Small intestine (tissue), 7 donors: ENCODE measurements around the gene EPHB3. TPM values are rescaled to one million over a fixed set of nuclear protein-coding genes. Genes with fewer than 3 reads are reported as not detected.

Experiments
- DNase-seq, 2 donors: peaks; one replicate each; pipeline versions ENCODE4 v3.0.0 to v3.0.0-alpha.2; 2013
- FAIRE-seq: peaks from 2 replicates; lab custom pipeline; 2012; peaks lifted over from hg19 to GRCh38; lab: Jason Lieb, UNC
- H3K27ac ChIP-seq, 3 donors: one replicate each; pipeline ENCODE4 v1.5.1; 2013; ENCODE audit warnings: low read length in 2 of 3, mild to moderate bottlenecking in 2 of 3, control low read depth in 1 of 3, inconsistent platforms in 1 of 3, low read depth in 1 of 3, moderate library complexity in 1 of 3
- H3K27me3 ChIP-seq, 3 donors: one replicate each; pipeline ENCODE4 v1.6.1; 2013; ENCODE audit warnings: low read length in 3 of 3, inconsistent platforms in 1 of 3; ENCODE audit not compliant: control insufficient read depth in 3 of 3, insufficient read depth in 3 of 3
- H3K36me3 ChIP-seq, 3 donors: one replicate each; pipeline ENCODE4 v1.6.1; 2013; ENCODE audit warnings: low read length in 3 of 3, inconsistent platforms in 1 of 3, low read depth in 1 of 3, mild to moderate bottlenecking in 1 of 3, moderate library complexity in 1 of 3; ENCODE audit not compliant: control insufficient read depth in 3 of 3, insufficient read depth in 2 of 3
- H3K4me1 ChIP-seq, 3 donors: one replicate each; pipeline ENCODE4 v1.6.1; 2013; ENCODE audit warnings: low read length in 2 of 3, inconsistent platforms in 1 of 3, low read depth in 1 of 3, mild to moderate bottlenecking in 1 of 3, moderate library complexity in 1 of 3; ENCODE audit not compliant: control insufficient read depth in 3 of 3, insufficient read depth in 2 of 3
- H3K4me3 ChIP-seq, 3 donors: one replicate each; pipeline ENCODE4 v1.5.1; 2013; ENCODE audit warnings: low read length in 3 of 3, control low read depth in 1 of 3, inconsistent platforms in 1 of 3, low read depth in 1 of 3, mild to moderate bottlenecking in 1 of 3, moderate library complexity in 1 of 3
- H3K9me3 ChIP-seq, 2 donors: one replicate each; pipeline ENCODE4 v1.6.1; 2013; ENCODE audit warnings: low read depth in 1 of 2, low read length in 1 of 2; ENCODE audit not compliant: control insufficient read depth in 2 of 2, insufficient read depth in 1 of 2
- WGBS, 3 donors: extraction: QIAGEN DNeasy Blood & Tissue Kit; methylation state at CpG; one replicate each; pipeline ENCODE4 v1.1.7; 2013; 5-methylcytosine and 5-hydroxymethylcytosine counted together
- polyA plus RNA-seq, 4 donors: library from polyadenylated mRNA; stranded (reverse) in 3 of 4; unstranded in 1 of 4; fragments of 200-250 nt in 3 of 4; fragments of 120-200 nt in 1 of 4; gene quantifications; one replicate each; pipeline versions ENCODE4 v1.2.1 to v1.2.3, GENCODE V29; 2013
- donor health status: healthy with polysubstance abuse.
- donor health status: control.
- donor health status: control.
- donor health status: Bipolar disorder and iron deficiency.
- donor health status: healthy.

The EPHB3 gene
- polyA plus RNA-seq, 4 donors: 0.27 to 16.7 (median 8.3) TPM

- DNase-seq (peak in 1 of 2 donors; percentile 56), FAIRE-seq (no peak)
- no peak overlapping the region for H3K4me3 ChIP-seq
- WGBS, 3 donors: 19 to 62% (median 44%) methylated on average over 7 of the region's 7 CpGs
- H3K4me1 ChIP-seq: peaks cover 3 to 37% (median 4%) of the 10 kb centered on the region in 3 donors
- no peaks in the 10 kb centered on the region for H3K36me3 ChIP-seq
- H3K27ac ChIP-seq: peak overlapping the region in 1 of 3 donors; percentile 40
- H3K9me3 ChIP-seq: no peaks in the 10 kb centered on the region
- peaks cover 0 to 26% (median 0%) of the 10 kb centered on the region in 3 donors for H3K27me3 ChIP-seq
Observed at GRCh38 chr3:184557348-184557950, 4.1 kb upstream of the EPHB3 start.

DNA sequence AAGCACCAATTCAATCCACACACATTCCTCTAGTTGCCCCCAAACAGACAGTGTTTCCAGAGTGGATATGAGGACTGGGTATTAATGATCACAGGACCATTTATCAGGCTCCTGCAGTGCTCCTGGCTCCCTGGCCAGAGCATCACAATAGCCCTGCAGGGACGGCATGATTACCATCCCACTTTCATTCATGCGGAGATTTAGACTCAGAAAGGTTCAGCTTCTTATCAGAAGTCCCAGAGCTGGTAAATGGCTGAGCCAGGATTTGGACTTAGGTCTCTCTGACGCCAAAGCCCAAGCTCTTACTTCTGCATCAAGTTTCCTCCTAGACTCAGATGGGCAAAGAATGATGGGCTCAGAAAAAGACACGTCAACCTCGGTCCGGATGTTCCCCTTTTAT, 2.9 kb upstream of the EPHB3 start:
- peak in 1 of 2 donors; percentile 81 for DNase-seq
- Histone ChIP-seq H3K4me3 (no peak overlapping the region), H3K27ac (peak overlapping the region in 2 of 3 donors; percentile 38 to 69), H3K36me3 (peaks cover 0 to 3% (median 0%) of the 10 kb centered on the region in 3 donors), H3K4me1 (peaks cover 3 to 38% (median 4%) of the 10 kb centered on the region in 3 donors), H3K9me3 (no peaks in the 10 kb centered on the region), H3K27me3 (peaks cover 0 to 26% (median 0%) of the 10 kb centered on the region in 3 donors)
- 19 to 57% (median 21%) methylated on average over 6 of the region's 6 CpGs for WGBS, 3 donors
- no peak for FAIRE-seq

GRCh38 chr3:184559336-184559735, 2.2 kb upstream of the EPHB3 start:
- peaks cover 3 to 43% (median 4%) of the 10 kb centered on the region in 3 donors for H3K4me1 ChIP-seq
- no peak overlapping the region for H3K4me3 ChIP-seq
- peaks cover 0 to 26% (median 0%) of the 10 kb centered on the region in 3 donors for H3K27me3 ChIP-seq
- DNase-seq (peak; percentile 72 to 83), FAIRE-seq (no peak)
- H3K9me3 ChIP-seq: no peaks in the 10 kb centered on the region
- H3K36me3 ChIP-seq: peaks cover 0 to 4% (median 0%) of the 10 kb centered on the region in 3 donors
- 11 to 61% (median 35%) methylated on average over 11 of the region's 11 CpGs for WGBS, 3 donors
- H3K27ac ChIP-seq: peak overlapping the region in 2 of 3 donors; percentile 38 to 77

DNA sequence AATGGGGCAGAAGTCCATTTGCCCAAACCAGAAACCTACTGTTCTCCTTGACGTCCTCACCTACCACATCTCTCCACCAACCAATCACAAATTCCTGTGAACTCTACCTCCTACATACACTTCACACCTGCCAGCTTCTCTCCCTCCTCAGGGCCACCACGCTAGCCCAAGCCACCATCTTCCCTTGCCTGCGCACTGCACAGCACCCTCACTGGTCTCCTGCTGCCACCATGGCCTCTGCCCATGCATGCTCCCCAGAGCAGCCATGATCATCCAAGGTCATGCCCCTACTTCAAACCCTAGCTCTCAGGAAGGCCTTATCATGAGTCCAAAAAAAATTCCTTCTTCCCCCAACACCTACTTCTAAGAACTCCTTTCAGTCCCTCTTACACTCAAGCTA, 1.1 kb upstream of the EPHB3 start:
- DNase-seq (no peak), FAIRE-seq (no peak)
- H3K4me3 ChIP-seq: peak overlapping the region in 1 of 3 donors; percentile 23
- peaks cover 0 to 29% (median 0%) of the 10 kb centered on the region in 3 donors for H3K27me3 ChIP-seq
- H3K36me3 ChIP-seq: peaks cover 0 to 11% (median 0%) of the 10 kb centered on the region in 3 donors
- H3K27ac ChIP-seq: no peak overlapping the region
- H3K9me3 ChIP-seq: no peaks in the 10 kb centered on the region
- peaks cover 3 to 50% (median 4%) of the 10 kb centered on the region in 3 donors for H3K4me1 ChIP-seq
- WGBS, 3 donors: 60 to 81% (median 66%) methylated on average over 3 of the region's 3 CpGs

- H3K4me1 ChIP-seq: peaks cover 4 to 59% (median 4%) of the 10 kb centered on the region in 3 donors
- H3K9me3 ChIP-seq: no peaks in the 10 kb centered on the region
- DNase-seq (peak in 1 of 2 donors; percentile 62), FAIRE-seq (no peak)
- peaks cover 0 to 19% (median 0%) of the 10 kb centered on the region in 3 donors for H3K36me3 ChIP-seq
- H3K4me3 ChIP-seq: peak overlapping the region; percentile 52 to 73 (median 59)
- peak overlapping the region in 2 of 3 donors; percentile 23 to 26 for H3K27ac ChIP-seq
- peaks cover 0 to 29% (median 0%) of the 10 kb centered on the region in 3 donors for H3K27me3 ChIP-seq
- 2 to 5% (median 5%) methylated on average over 71 to 109 of the region's 109 CpGs for WGBS, 3 donors
Observed at GRCh38 chr3:184561913-184562877, 610 bp downstream of the EPHB3 start.

DNA sequence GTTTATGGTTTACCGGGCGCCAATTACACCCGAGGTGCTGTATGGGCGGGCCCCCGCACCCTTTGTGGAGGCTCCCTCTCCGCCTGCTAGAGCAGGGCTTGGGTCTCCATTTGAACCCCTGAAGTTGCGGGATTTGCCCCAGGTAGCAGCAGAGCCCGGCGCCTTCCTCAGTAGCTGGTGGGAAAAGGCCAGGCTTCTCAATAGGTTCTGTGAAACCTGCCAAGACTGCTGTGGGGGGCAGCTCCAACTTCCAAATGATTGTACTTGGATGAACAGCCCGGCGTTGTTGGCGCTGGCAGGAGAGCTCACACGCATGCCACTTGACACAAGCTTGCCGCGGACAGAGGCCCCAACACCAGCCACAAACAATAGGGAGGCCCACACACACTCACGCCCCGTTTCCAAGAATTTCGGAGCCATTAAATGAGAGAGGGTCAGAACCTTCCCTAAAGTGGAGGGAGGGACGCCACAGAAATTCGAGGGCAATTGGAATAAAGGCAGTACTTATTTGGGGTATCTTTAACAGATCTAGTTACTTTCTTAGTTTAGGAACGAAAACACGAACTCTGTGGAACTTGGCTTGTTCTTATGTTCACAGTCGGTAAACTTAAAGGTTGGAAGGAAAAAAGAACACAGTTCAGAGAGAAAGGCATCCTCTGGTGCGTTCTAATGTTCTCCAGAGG, 1.4 kb downstream of the EPHB3 start:
- no peak for FAIRE-seq
- peak overlapping the region in 2 of 3 donors; percentile 23 to 24 for H3K27ac ChIP-seq
- WGBS, 3 donors: 11 to 32% (median 29%) methylated on average over 24 of the region's 24 CpGs

GRCh38 chr3:184563561-184563925, 2.0 kb downstream of the EPHB3 start:
- H3K9me3 ChIP-seq: no peaks in the 10 kb centered on the region
- DNase-seq: no peak
- no peak for FAIRE-seq
- H3K36me3 ChIP-seq: peaks cover 0 to 21% (median 0%) of the 10 kb centered on the region in 3 donors
- peak overlapping the region in 1 of 3 donors; percentile 51 for H3K4me3 ChIP-seq
- H3K27ac ChIP-seq: peak overlapping the region in 1 of 3 donors; percentile 23
- 16 to 32% (median 17%) methylated on average over 10 to 11 of the region's 11 CpGs for WGBS, 3 donors
- peaks cover 3 to 64% (median 4%) of the 10 kb centered on the region in 3 donors for H3K4me1 ChIP-seq
- peaks cover 0 to 26% (median 0%) of the 10 kb centered on the region in 3 donors for H3K27me3 ChIP-seq

More for the DNA sequence above, 1.4 kb downstream of the EPHB3 start:
- peaks cover 3 to 64% (median 4%) of the 10 kb centered on the region in 3 donors for H3K4me1 ChIP-seq
- no peak for DNase-seq
- peaks cover 0 to 29% (median 0%) of the 10 kb centered on the region in 3 donors for H3K27me3 ChIP-seq
- H3K36me3 ChIP-seq: peaks cover 0 to 19% (median 0%) of the 10 kb centered on the region in 3 donors
- H3K9me3 ChIP-seq: no peaks in the 10 kb centered on the region
- H3K4me3 ChIP-seq: peak overlapping the region; percentile 32 to 59 (median 51)
